T-helper 17 cell (primary cell): ENCODE data around the gene GLO1. TPM values are rescaled to one million over a fixed set of nuclear protein-coding genes. Genes with fewer than 3 reads are reported as not detected.

Experiments
- ATAC-seq: fragments of 150-1000 bp; cut with Tn5 transposase; 2 replicates; pipeline ENCODE4 v1.10.0; 2021; ENCODE audit warnings: mild to moderate bottlenecking, moderate library complexity
- DNase-seq, 3 donors: peaks; one replicate each; pipeline versions ENCODE4 v3.0.0 to v3.0.0-alpha.2; 2020 to 2021
- H3K9me3 ChIP-seq: one replicate; pipeline ENCODE4 v1.7.0; 2013; ENCODE audit warnings: low read length, mild to moderate bottlenecking; ENCODE audit not compliant: control insufficient read depth, poor library complexity, severe bottlenecking
- H3K27ac Mint-ChIP-seq: one replicate; pipeline ENCODE4 v1.8.0; 2022; ENCODE audit warnings: mild to moderate bottlenecking, moderate library complexity, mixed read lengths
- H3K27me3 Mint-ChIP-seq: one replicate; pipeline ENCODE4 v1.8.0; 2022; ENCODE audit warnings: mixed read lengths
- H3K36me3 Mint-ChIP-seq: one replicate; pipeline ENCODE4 v1.8.0; 2022; ENCODE audit warnings: low read depth, mixed read lengths
- H3K4me1 Mint-ChIP-seq: one replicate; pipeline ENCODE4 v1.8.0; 2022; ENCODE audit warnings: mild to moderate bottlenecking, mixed read lengths
- H3K4me3 Mint-ChIP-seq: one replicate; pipeline ENCODE4 v1.8.0; 2022; ENCODE audit warnings: mild to moderate bottlenecking, moderate library complexity, mixed read lengths
- total RNA-seq, 4 donors: library from RNA in 2 of 4; stranded (reverse) in 2 of 4; gene quantifications; one replicate each; pipeline ENCODE4 v1.2.3 and lab custom pipeline; 2022 to 2026

Gene GLO1
- total RNA-seq (10 to 100 TPM; 22.4 to 27.7 TPM), total RNA-seq (lab: John Stamatoyannopoulos, UW) (47.6 to 109 reads per million in 2 donors)

DNA sequence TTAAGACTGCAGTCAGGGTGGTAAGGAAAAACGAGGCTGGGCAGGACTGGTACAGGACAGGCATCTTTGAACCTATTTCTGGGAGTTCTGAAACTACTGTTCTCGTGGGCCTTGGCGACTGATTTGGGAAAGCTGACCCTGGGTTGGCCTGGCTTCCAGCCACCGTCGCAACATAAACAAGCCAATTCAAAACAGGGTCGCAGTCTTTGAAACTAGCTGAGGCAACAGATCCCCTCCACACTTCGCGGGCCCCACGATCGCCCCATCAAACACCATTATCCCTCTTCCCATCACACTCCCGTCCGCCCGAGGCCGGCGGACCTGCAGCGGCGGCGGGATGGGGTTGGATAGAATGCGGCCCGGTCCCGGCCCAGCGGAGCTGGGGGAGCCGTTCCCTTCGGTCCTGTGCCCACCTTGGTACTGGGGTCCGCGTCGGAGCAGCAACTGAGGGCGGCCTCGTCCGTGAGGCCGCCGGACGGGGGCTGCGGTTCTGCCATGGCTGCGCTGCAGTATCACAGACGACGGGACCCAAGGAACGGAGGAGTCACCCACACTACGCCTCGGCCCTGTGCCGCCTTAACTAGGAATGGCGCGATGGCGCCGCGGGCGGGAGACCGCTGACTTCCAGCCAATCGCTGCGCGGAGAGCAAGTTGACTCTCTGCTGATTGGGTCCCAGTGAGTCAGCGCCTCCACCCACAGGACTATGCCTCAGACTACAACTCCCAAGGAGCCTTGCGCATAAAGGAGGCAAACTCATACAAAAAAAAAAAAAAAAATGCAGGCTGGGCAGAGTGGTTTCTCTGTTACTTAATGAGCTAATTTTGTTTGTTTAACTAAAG is at the start of gene GLO1:
GLO1 (minus strand) TSS at position 588 of the 840 bp plus-strand sequence; CDS start at position 497, 91 bp downstream.
- Mint-ChIP-seq H3K4me3 (peak within 1 kb of the TSS; percentile 90), H3K27me3 (peaks cover 10% of the 10 kb centered on the region), H3K4me1 (peaks cover 16% of the 10 kb centered on the region), H3K27ac (peak within 1 kb of the TSS; percentile 91), H3K36me3 (peaks cover 2% of the 10 kb centered on the region)
- DNase-seq = peak; percentile 86 to 91 (median 90)
- H3K9me3 ChIP-seq = no peaks in the 10 kb centered on the region
- ATAC-seq = peak; percentile 100

DNA sequence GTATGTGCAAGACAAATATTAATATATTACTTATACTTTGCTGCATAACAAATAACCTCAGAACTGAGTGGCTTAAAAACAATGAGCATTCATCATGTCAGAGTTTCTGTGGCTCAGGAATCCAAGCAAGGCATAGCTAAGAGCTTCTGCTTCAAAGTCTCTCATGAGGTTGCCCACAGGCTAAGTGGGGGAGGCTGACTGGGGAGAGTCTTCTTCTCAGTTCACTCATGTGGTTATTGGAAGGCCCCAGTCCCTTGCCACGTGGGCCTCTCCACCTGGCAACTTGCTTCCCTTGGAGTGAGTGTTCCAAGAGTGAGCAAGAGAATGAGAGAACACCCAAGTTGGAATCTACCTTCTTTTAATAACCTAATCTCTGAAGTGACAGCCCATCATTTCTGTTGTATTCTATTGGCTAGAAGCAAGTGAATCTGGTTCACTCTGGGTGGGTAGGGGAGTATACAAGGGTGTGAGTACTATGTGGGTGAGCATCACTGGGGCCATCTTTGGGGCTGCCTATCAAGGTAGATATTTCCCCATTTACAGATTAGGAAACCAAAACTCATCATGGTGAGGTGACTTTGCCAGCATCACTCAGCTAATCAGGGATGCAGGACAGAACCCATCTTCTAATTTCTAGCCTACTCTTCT is 48.1 kb upstream of the GLO1 start:
- H3K4me3 Mint-ChIP-seq = no peak overlapping the region
- no peaks in the 10 kb centered on the region for H3K36me3 Mint-ChIP-seq
- peaks cover 19% of the 10 kb centered on the region for H3K27me3 Mint-ChIP-seq
- no peaks in the 10 kb centered on the region for H3K9me3 ChIP-seq
- no peak overlapping the region for H3K27ac Mint-ChIP-seq
- ATAC-seq (no peak), DNase-seq (no peak)
- no peaks in the 10 kb centered on the region for H3K4me1 Mint-ChIP-seq

DNA sequence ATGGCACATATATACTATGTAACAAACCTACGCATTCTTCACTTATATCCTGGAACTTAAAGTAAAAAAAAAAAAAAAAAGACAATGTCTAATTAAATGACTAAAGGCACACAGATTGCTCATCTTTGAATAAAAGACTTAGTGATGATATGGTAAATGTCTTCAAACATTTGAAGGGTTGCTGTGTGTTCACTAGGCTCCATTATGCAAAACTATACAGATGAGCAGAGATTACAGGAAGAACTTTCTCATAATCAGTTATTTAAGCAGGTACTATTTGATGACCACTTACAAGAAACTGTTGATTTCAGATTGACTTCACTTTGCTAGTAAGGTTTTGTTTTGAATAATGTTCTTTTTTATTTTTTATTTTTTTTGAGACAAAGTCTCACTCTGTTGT is 46.5 kb upstream of the GLO1 start:
- Mint-ChIP-seq H3K27ac (no peak overlapping the region), H3K4me3 (no peak overlapping the region), H3K36me3 (no peaks in the 10 kb centered on the region), H3K27me3 (peaks cover 33% of the 10 kb centered on the region), H3K4me1 (no peaks in the 10 kb centered on the region)
- DNase-seq (no peak), ATAC-seq (no peak)
- H3K9me3 ChIP-seq = no peaks in the 10 kb centered on the region

DNA sequence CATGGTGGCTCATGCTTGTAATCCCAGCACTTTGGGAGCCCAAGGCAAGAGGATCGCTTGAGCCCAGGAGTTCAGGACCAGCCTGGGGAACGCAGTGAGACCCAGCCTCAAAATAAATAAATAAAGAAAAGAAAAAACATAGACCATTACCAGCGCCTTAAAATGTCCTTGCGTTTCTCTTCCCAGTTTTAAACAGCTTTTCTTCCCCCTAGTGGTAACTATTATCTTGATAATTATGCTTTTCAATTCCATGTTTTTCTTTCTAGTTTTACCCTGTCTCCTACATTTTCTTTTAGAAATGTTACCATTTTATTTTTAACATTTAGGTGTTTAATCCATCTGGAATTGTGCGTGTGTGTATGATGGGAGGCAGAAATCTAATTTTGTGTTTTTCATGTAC is 36.6 kb upstream of the GLO1 start:
- Mint-ChIP-seq H3K27me3 (peaks cover 57% of the 10 kb centered on the region), H3K4me3 (no peak overlapping the region), H3K4me1 (peaks cover 3% of the 10 kb centered on the region), H3K36me3 (no peaks in the 10 kb centered on the region), H3K27ac (no peak overlapping the region)
- ATAC-seq (no peak), DNase-seq (no peak)
- H3K9me3 ChIP-seq = no peaks in the 10 kb centered on the region

DNA sequence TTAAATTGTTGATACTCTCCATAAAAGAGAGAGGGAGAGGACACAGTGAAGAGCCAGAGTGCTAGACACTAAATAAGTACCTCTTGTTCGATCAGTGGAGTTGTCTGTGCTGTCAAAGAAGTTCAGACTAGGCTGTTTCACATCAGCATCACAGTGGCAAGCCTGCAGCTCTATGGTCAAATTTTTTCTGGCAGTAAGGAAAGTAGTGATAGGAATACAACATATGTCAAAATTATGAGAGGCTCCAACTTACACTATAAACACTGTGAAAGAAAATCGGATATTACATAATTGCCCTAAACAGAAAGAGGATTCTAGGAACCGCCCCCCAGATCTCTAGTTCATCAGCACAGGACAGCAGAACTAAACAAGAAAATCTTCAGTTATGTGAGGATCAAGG is 35.3 kb upstream of the GLO1 start:
- H3K27ac Mint-ChIP-seq = no peak overlapping the region
- DNase-seq = no peak
- no peak for ATAC-seq
- H3K36me3 Mint-ChIP-seq = no peaks in the 10 kb centered on the region
- peaks cover 52% of the 10 kb centered on the region for H3K27me3 Mint-ChIP-seq
- no peaks in the 10 kb centered on the region for H3K9me3 ChIP-seq
- H3K4me1 Mint-ChIP-seq = peaks cover 3% of the 10 kb centered on the region
- no peak overlapping the region for H3K4me3 Mint-ChIP-seq

DNA sequence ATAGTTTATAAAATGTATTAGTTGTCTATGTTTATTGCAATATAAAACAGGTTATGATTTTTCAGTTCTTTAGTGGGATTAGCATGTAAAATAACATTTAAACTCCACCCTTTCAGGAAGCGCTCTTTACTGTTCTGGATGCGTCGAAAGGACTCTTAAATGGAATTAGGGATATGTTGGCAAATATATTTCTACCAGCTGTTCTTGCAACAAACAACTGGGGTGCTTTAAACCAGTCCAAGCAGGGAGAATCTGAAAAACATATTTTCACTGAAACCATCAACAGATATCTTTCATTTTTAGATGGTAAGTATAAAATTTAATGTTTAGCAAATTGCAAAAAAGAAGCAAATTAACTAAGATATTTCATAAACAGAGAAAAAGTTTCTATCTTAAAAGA is 34.0 kb upstream of the GLO1 start:
- H3K27me3 Mint-ChIP-seq = peaks cover 51% of the 10 kb centered on the region
- no peak overlapping the region for H3K27ac Mint-ChIP-seq
- no peaks in the 10 kb centered on the region for H3K36me3 Mint-ChIP-seq
- DNase-seq (no peak), ATAC-seq (no peak)
- no peaks in the 10 kb centered on the region for H3K9me3 ChIP-seq
- H3K4me1 Mint-ChIP-seq = peaks cover 3% of the 10 kb centered on the region
- no peak overlapping the region for H3K4me3 Mint-ChIP-seq

DNA sequence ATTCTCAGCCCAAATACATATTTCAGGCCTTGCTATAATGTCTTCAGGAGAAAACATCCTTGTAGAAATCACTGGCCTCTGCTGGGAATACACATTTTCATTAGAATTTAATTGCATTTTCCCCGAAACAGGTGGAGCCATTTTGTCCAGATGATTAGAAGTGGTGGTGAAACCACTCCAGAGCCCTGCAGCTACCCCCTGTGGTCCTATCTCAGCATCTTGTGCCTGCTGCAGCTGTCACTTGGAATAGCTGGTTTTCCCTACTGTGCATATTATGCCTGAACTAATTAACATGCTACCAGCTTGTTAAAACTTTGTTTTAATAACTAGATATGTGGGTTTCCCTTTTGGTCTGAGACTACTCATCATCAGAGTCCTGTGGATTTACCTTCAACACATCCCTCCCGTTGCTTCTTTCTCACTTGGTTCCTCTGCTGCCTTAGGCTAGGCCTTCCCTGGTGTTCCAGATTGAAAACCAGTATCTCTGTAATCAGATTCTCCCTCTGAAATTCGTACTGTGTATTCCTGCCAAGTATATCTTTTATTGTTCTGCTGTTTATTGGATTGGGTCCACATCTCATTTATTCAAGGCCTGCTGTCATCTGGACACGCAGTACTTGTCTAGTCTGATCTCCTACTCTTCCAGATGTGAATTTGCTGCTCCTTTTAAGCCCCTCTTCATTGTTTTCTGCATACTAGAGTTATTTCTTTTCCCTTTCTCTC is 27.4 kb upstream of the GLO1 start:
- H3K27me3 Mint-ChIP-seq = peaks cover 14% of the 10 kb centered on the region
- H3K27ac Mint-ChIP-seq = no peak overlapping the region
- DNase-seq (no peak), ATAC-seq (no peak)
- no peaks in the 10 kb centered on the region for H3K9me3 ChIP-seq
- no peak overlapping the region for H3K4me3 Mint-ChIP-seq
- no peaks in the 10 kb centered on the region for H3K36me3 Mint-ChIP-seq
- H3K4me1 Mint-ChIP-seq = peaks cover 7% of the 10 kb centered on the region

DNA sequence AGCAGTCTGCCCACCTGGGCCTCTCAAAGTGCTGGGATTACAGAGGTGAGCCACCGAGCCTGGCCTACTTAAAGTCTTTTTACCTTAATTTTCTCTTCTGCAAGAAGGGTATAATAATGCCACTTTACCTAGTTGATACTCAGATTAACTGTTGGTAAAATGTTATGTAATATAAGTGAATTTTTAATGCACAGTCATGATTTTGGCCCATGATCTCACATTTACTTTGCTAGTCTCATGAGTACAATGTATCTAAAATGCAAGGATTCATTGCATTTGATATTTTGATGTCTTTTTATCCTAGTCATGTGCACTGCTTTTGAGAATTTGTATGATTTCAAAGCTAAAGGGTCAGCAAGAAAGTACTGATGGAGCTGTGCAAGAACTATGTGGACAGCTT is 25.3 kb upstream of the GLO1 start:
- Mint-ChIP-seq H3K36me3 (no peaks in the 10 kb centered on the region), H3K27me3 (peaks cover 9% of the 10 kb centered on the region), H3K27ac (no peak overlapping the region), H3K4me1 (peaks cover 7% of the 10 kb centered on the region), H3K4me3 (no peak overlapping the region)
- no peaks in the 10 kb centered on the region for H3K9me3 ChIP-seq
- ATAC-seq (no peak), DNase-seq (no peak)

- DNase-seq (no peak), ATAC-seq (no peak)
- no peaks in the 10 kb centered on the region for H3K27me3 Mint-ChIP-seq
- no peak overlapping the region for H3K27ac Mint-ChIP-seq
- no peak overlapping the region for H3K4me3 Mint-ChIP-seq
- H3K36me3 Mint-ChIP-seq = peaks cover 1% of the 10 kb centered on the region
- H3K4me1 Mint-ChIP-seq = peaks cover 5% of the 10 kb centered on the region
- H3K9me3 ChIP-seq = no peaks in the 10 kb centered on the region
These were observed 22.7 kb upstream of the GLO1 start for GRCh38 chr6:38725414-38726183.

DNA sequence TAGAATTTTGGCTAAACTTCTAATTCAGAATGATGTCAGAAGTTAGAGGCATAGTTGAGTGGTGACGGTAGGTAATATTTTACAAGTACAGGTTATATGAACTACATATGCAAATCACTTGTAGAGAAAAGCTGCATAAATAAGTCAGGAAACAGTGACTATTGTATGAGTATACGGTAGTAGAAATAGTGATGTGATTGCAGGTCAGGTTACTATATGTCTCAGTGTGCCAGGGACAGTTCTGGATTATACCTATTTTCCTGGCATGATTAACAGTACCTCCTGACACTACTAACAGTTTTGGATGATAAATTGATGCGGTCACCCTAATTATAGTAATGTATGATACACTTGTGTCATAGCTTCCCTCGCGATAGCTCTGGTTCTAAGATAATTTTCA is 21.4 kb upstream of the GLO1 start:
- ATAC-seq = no peak
- peaks cover 2% of the 10 kb centered on the region for H3K36me3 Mint-ChIP-seq
- no peaks in the 10 kb centered on the region for H3K9me3 ChIP-seq
- peaks cover 6% of the 10 kb centered on the region for H3K27me3 Mint-ChIP-seq
- no peak for DNase-seq
- H3K27ac Mint-ChIP-seq = no peak overlapping the region
- H3K4me3 Mint-ChIP-seq = no peak overlapping the region
- H3K4me1 Mint-ChIP-seq = peaks cover 3% of the 10 kb centered on the region

DNA sequence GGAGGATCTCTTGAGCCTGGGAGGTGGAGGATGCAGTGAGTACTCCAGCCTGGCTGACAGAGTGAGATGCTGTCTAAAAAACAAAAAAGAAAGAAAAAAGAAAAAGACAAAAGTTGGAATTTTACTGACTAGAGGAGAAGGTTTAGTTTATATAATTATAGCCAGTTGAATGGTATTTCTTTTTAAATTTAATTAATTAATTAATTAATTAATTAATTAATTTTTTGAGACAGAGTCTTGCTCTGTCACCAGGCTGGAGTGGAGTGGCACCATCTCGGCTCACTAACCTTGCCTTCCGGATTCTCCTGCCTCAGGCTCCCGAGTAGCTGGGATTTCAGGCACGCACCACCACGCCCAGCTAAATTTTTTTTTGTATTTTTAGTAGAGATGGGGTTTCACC is 20.8 kb upstream of the GLO1 start:
- no peak overlapping the region for H3K27ac Mint-ChIP-seq
- DNase-seq (no peak), ATAC-seq (no peak)
- H3K4me3 Mint-ChIP-seq = no peak overlapping the region
- peaks cover 4% of the 10 kb centered on the region for H3K4me1 Mint-ChIP-seq
- H3K27me3 Mint-ChIP-seq = peaks cover 12% of the 10 kb centered on the region
- no peaks in the 10 kb centered on the region for H3K9me3 ChIP-seq
- H3K36me3 Mint-ChIP-seq = peaks cover 5% of the 10 kb centered on the region

DNA sequence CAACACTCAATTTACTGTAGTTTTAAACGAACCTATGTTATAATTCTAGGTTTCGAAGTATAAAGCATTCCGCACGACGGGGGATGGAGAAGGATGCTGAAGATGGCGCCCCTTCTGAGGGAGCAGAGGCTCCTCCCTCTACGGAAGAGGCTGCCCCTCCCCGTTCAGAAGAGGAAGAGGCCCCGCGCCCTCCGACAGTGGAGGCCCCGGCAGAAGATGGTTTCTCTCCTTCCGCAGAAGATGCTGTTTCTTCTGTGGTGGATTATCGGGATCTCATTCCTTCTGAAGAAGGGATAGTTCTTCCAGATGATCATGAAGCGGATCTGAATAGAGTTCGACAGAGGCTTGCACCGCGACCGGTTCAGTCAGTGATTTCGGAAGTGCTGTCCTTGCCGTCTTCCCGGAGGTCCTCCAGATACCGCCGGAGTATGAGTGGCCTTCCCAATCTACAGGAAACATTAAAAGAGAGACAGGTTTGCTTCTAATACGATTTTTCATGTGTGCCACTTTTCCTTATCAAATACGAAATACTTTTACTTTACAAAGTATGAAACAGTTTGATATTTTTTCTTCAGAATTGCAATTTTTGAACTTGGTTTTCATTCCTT is 19.9 kb upstream of the GLO1 start:
- Mint-ChIP-seq H3K36me3 (peaks cover 6% of the 10 kb centered on the region), H3K4me1 (peaks cover 5% of the 10 kb centered on the region), H3K4me3 (no peak overlapping the region), H3K27ac (no peak overlapping the region), H3K27me3 (peaks cover 15% of the 10 kb centered on the region)
- ATAC-seq (no peak), DNase-seq (no peak)
- no peaks in the 10 kb centered on the region for H3K9me3 ChIP-seq
